ENCODE data around the gene TALDO1.
A peak's percentile ranks its signal among the peaks of the same experiment; 100 is the strongest.

Gene TALDO1

GRCh38 chr11:802018-802617 lies 54.9 kb downstream of the TALDO1 start:
- DNase-seq: no peak
- Histone ChIP-seq H3K27ac (ENCODE audit: insufficient read depth, low read length, poor library complexity, severe bottlenecking) (no peak overlapping the region), H3K4me3 (ENCODE audit: insufficient read depth, low read depth, low read length, poor library complexity, severe bottlenecking) (no peak overlapping the region), H3K9me3 (ENCODE audit: control insufficient read depth, low read length) (no peaks in the 10 kb centered on the region), H3K4me1 (ENCODE audit: control insufficient read depth, insufficient read depth, low read length, poor library complexity, severe bottlenecking) (peaks cover 21% of the 10 kb centered on the region), H3K36me3 (ENCODE audit: control insufficient read depth, insufficient read depth, low read length) (peaks cover 13% of the 10 kb centered on the region), H3K27me3 (replicated peaks; ENCODE audit: control insufficient read depth, insufficient read depth, low read length, poor library complexity, severe bottlenecking) (no peaks in the 10 kb centered on the region)

GRCh38 chr11:802693-803466 lies 55.6 kb downstream of the TALDO1 start:
- Histone ChIP-seq H3K4me1 (ENCODE audit: control insufficient read depth, insufficient read depth, low read length, poor library complexity, severe bottlenecking) (peaks cover 15% of the 10 kb centered on the region), H3K27ac (ENCODE audit: insufficient read depth, low read length, poor library complexity, severe bottlenecking) (no peak overlapping the region), H3K4me3 (ENCODE audit: insufficient read depth, low read depth, low read length, poor library complexity, severe bottlenecking) (no peak overlapping the region), H3K27me3 (replicated peaks; ENCODE audit: control insufficient read depth, insufficient read depth, low read length, poor library complexity, severe bottlenecking) (no peaks in the 10 kb centered on the region), H3K36me3 (ENCODE audit: control insufficient read depth, insufficient read depth, low read length) (peaks cover 13% of the 10 kb centered on the region), H3K9me3 (ENCODE audit: control insufficient read depth, low read length) (no peaks in the 10 kb centered on the region)
- DNase-seq: no peak

GRCh38 chr11:803467-803742 lies 56.1 kb downstream of the TALDO1 start:
- Histone ChIP-seq H3K9me3 (ENCODE audit: control insufficient read depth, low read length) (no peaks in the 10 kb centered on the region), H3K27ac (ENCODE audit: insufficient read depth, low read length, poor library complexity, severe bottlenecking) (no peak overlapping the region), H3K4me1 (ENCODE audit: control insufficient read depth, insufficient read depth, low read length, poor library complexity, severe bottlenecking) (peaks cover 16% of the 10 kb centered on the region), H3K27me3 (replicated peaks; ENCODE audit: control insufficient read depth, insufficient read depth, low read length, poor library complexity, severe bottlenecking) (no peaks in the 10 kb centered on the region), H3K36me3 (ENCODE audit: control insufficient read depth, insufficient read depth, low read length) (peaks cover 13% of the 10 kb centered on the region), H3K4me3 (ENCODE audit: insufficient read depth, low read depth, low read length, poor library complexity, severe bottlenecking) (no peak overlapping the region)
- no peak for DNase-seq

GRCh38 chr11:803770-804598 lies 56.7 kb downstream of the TALDO1 start:
- Histone ChIP-seq H3K4me3 (ENCODE audit: insufficient read depth, low read depth, low read length, poor library complexity, severe bottlenecking) (peak overlapping the region; percentile 75), H3K27ac (ENCODE audit: insufficient read depth, low read length, poor library complexity, severe bottlenecking) (peak overlapping the region; percentile 77), H3K4me1 (ENCODE audit: control insufficient read depth, insufficient read depth, low read length, poor library complexity, severe bottlenecking) (peaks cover 22% of the 10 kb centered on the region), H3K9me3 (ENCODE audit: control insufficient read depth, low read length) (no peaks in the 10 kb centered on the region), H3K36me3 (ENCODE audit: control insufficient read depth, insufficient read depth, low read length) (peaks cover 13% of the 10 kb centered on the region), H3K27me3 (replicated peaks; ENCODE audit: control insufficient read depth, insufficient read depth, low read length, poor library complexity, severe bottlenecking) (no peaks in the 10 kb centered on the region)
- DNase-seq: no peak

- H3K27me3 ChIP-seq (replicated peaks; ENCODE audit: control insufficient read depth, insufficient read depth, low read length, poor library complexity, severe bottlenecking): no peaks in the 10 kb centered on the region
- peak overlapping the region; percentile 77 for H3K27ac ChIP-seq (ENCODE audit: insufficient read depth, low read length, poor library complexity, severe bottlenecking)
- H3K9me3 ChIP-seq (ENCODE audit: control insufficient read depth, low read length): no peaks in the 10 kb centered on the region
- no peak for DNase-seq
- H3K4me1 ChIP-seq (ENCODE audit: control insufficient read depth, insufficient read depth, low read length, poor library complexity, severe bottlenecking): peaks cover 24% of the 10 kb centered on the region
- H3K36me3 ChIP-seq (ENCODE audit: control insufficient read depth, insufficient read depth, low read length): peaks cover 13% of the 10 kb centered on the region
- H3K4me3 ChIP-seq (ENCODE audit: insufficient read depth, low read depth, low read length, poor library complexity, severe bottlenecking): peak overlapping the region; percentile 75
Observed at GRCh38 chr11:804599-804964, 57.3 kb downstream of the TALDO1 start.

GRCh38 chr11:808427-809286 lies 61.4 kb downstream of the TALDO1 start:
- H3K4me3 ChIP-seq (ENCODE audit: insufficient read depth, low read depth, low read length, poor library complexity, severe bottlenecking): peak overlapping the region; percentile 98
- peaks cover 37% of the 10 kb centered on the region for H3K4me1 ChIP-seq (ENCODE audit: control insufficient read depth, insufficient read depth, low read length, poor library complexity, severe bottlenecking)
- H3K9me3 ChIP-seq (ENCODE audit: control insufficient read depth, low read length): no peaks in the 10 kb centered on the region
- peaks cover 26% of the 10 kb centered on the region for H3K36me3 ChIP-seq (ENCODE audit: control insufficient read depth, insufficient read depth, low read length)
- no peaks in the 10 kb centered on the region for H3K27me3 ChIP-seq (replicated peaks; ENCODE audit: control insufficient read depth, insufficient read depth, low read length, poor library complexity, severe bottlenecking)
- peak overlapping the region; percentile 98 for H3K27ac ChIP-seq (ENCODE audit: insufficient read depth, low read length, poor library complexity, severe bottlenecking)
- peak in 2 of 3 donors; percentile 16 to 36 for DNase-seq

GRCh38 chr11:809287-810039 lies 62.2 kb downstream of the TALDO1 start, which contains the start of gene RPLP2:
Gene RPLP2 (plus strand): TSS chr11:809967. CDS start chr11:810235, 268 bp downstream.
- Histone ChIP-seq H3K27me3 (replicated peaks; ENCODE audit: control insufficient read depth, insufficient read depth, low read length, poor library complexity, severe bottlenecking) (no peaks in the 10 kb centered on the region), H3K27ac (ENCODE audit: insufficient read depth, low read length, poor library complexity, severe bottlenecking) (peak within 1 kb of the TSS; percentile 98), H3K9me3 (ENCODE audit: control insufficient read depth, low read length) (no peaks in the 10 kb centered on the region), H3K36me3 (ENCODE audit: control insufficient read depth, insufficient read depth, low read length) (peaks cover 26% of the 10 kb centered on the region), H3K4me3 (ENCODE audit: insufficient read depth, low read depth, low read length, poor library complexity, severe bottlenecking) (peak within 1 kb of the TSS; percentile 98), H3K4me1 (ENCODE audit: control insufficient read depth, insufficient read depth, low read length, poor library complexity, severe bottlenecking) (peaks cover 32% of the 10 kb centered on the region)
- DNase-seq: peak; percentile 93 to 97 (median 95)

GRCh38 chr11:810040-810567 lies 62.8 kb downstream of the TALDO1 start:
- Histone ChIP-seq H3K9me3 (ENCODE audit: control insufficient read depth, low read length) (no peaks in the 10 kb centered on the region), H3K36me3 (ENCODE audit: control insufficient read depth, insufficient read depth, low read length) (peaks cover 26% of the 10 kb centered on the region), H3K4me1 (ENCODE audit: control insufficient read depth, insufficient read depth, low read length, poor library complexity, severe bottlenecking) (peaks cover 26% of the 10 kb centered on the region), H3K27ac (ENCODE audit: insufficient read depth, low read length, poor library complexity, severe bottlenecking) (peak overlapping the region; percentile 98), H3K4me3 (ENCODE audit: insufficient read depth, low read depth, low read length, poor library complexity, severe bottlenecking) (peak overlapping the region; percentile 98), H3K27me3 (replicated peaks; ENCODE audit: control insufficient read depth, insufficient read depth, low read length, poor library complexity, severe bottlenecking) (no peaks in the 10 kb centered on the region)
- DNase-seq: no peak

Measured in effector memory CD4-positive, alpha-beta T cell (primary cell).